Pancreas (tissue), 10 donors: Measurements from ENCODE around the gene LDLRAP1. TPM values are rescaled to one million over a fixed set of nuclear protein-coding genes. Genes with fewer than 3 reads are reported as not detected.
A peak's percentile ranks its signal among the peaks of the same experiment; 100 is the strongest.

Experiments used
- ATAC-seq, 4 donors: fragments of 200-7000 bp; cut with Tn5 transposase; one replicate each; pipeline versions ENCODE4 v1.8.0 to v1.9.1; 2020; ENCODE audit warnings: mild to moderate bottlenecking in 4 of 4, moderate library complexity in 4 of 4
- DNase-seq, 6 donors: peaks; one replicate each; pipeline ENCODE4 v3.0.0-alpha.2; 2020
- FAIRE-seq: peaks from 2 replicates; lab custom pipeline; 2012; peaks lifted over from hg19 to GRCh38; lab: Jason Lieb, UNC
- H3K27ac ChIP-seq, 4 donors: fragments of 200-600 bp; sonication (generic); 1 replicate in 3 of 4; 2 replicates in 1 of 4; pipeline versions ENCODE4 v1.5.0 to v1.8.0; 2020
- H3K27me3 ChIP-seq, 4 donors: fragments of 200-600 bp; one replicate each; pipeline ENCODE4 v1.8.0; 2021
- H3K36me3 ChIP-seq, 3 donors: fragments of 200-600 bp; sonication (generic) in 1 of 3; one replicate each; pipeline versions ENCODE4 v1.5.0 to v1.8.0; 2020 to 2021
- H3K4me1 ChIP-seq, 3 donors: fragments of 200-600 bp; one replicate each; pipeline ENCODE4 v1.8.0; 2021
- H3K4me3 ChIP-seq, 4 donors: fragments of 200-600 bp; sonication (generic) in 2 of 4; one replicate each; pipeline versions ENCODE4 v1.5.0 to v1.8.0; 2020 to 2021
- H3K9me3 ChIP-seq, 4 donors: fragments of 200-600 bp; one replicate each; pipeline ENCODE4 v1.8.0; 2021
- WGBS, 2 donors: extraction: QIAGEN DNeasy Blood & Tissue Kit; methylation state at CpG; one replicate each; pipeline ENCODE4 v1.1.7; 2013; 5-methylcytosine and 5-hydroxymethylcytosine counted together
- intact Hi-C, 3 donors: fragments of 100-400 bp; cut with DNase I; formaldehyde crosslinking; loops; one replicate each; pipeline versions ENCODE4 v1.11.1 to v1.14.2; 2022
- polyA plus RNA-seq, 2 donors: library from polyadenylated mRNA; stranded (reverse); fragments of 200-250 nt; gene quantifications; one replicate each; pipeline ENCODE4 v1.2.3, GENCODE V29; 2013
- total RNA-seq, 6 donors: library from RNA; stranded (reverse); fragmentation: NEBNext Ultra II Directional in 4 of 6; extraction: Animal tissue kit (Norgen Biotek cat#: 25700) in 4 of 6; gene quantifications; one replicate each; pipeline versions ENCODE4 v1.2.1 to v1.2.4, GENCODE V29; 2021 to 2023
- TF ChIP-seq, protein P1 (sequence below), 4 donors: fragments of 200-600 bp; sonication (generic) in 3 of 4; IDR thresholded peaks; one replicate each; pipeline versions ENCODE4 v1.5.0 to v1.8.0; 2021; ENCODE audit warnings: antibody characterized with exemption in 4 of 4
- donor health status: healthy with polysubstance abuse.
- donor health status: DM: no; HTN: no; CAD: no; lungs with moderate emphysema.
- donor health status: DM: no; HTN: no; CAD: no.
- donor health status: control.
- donor health status: control.
- donor health status: Bipolar disorder and iron deficiency.
- donor health status: DM: yes; HTN: yes; CAD: no.
- donor health status: DM: no; HTN: no; CAD: no.
- donor health status: DM: no; HTN: no; CAD: no.
- donor health status: DM: yes; HTN: yes; CAD: no.

The LDLRAP1 gene
- total and polyA plus RNA-seq, 8 donors = 21.0 to 71.9 (median 23.7) TPM

DNA sequence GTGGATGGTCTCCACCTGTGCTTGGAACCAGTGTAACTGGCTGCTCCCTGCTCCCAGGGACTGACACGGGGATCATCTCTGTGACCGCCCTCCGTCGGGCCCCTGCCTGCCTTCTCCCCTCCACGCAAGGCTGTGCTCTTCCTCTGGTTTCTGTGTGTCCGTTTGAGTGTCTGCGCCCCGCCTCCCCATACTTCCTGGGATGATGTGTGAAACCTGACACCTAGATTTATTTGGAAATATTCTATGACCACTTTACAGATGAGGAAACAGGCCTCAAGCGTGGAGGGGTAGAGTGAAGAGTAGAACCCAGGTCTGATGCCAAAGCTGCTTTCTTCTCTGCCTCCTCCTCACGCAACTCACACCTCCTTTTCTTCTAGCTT lies 24.3 kb downstream of the LDLRAP1 start:
- TF ChIP-seq, protein P1, sequence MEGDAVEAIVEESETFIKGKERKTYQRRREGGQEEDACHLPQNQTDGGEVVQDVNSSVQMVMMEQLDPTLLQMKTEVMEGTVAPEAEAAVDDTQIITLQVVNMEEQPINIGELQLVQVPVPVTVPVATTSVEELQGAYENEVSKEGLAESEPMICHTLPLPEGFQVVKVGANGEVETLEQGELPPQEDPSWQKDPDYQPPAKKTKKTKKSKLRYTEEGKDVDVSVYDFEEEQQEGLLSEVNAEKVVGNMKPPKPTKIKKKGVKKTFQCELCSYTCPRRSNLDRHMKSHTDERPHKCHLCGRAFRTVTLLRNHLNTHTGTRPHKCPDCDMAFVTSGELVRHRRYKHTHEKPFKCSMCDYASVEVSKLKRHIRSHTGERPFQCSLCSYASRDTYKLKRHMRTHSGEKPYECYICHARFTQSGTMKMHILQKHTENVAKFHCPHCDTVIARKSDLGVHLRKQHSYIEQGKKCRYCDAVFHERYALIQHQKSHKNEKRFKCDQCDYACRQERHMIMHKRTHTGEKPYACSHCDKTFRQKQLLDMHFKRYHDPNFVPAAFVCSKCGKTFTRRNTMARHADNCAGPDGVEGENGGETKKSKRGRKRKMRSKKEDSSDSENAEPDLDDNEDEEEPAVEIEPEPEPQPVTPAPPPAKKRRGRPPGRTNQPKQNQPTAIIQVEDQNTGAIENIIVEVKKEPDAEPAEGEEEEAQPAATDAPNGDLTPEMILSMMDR (IDR thresholded peaks at IDR 0.05) = no peak
- FAIRE-seq = no peak
- no peak for ATAC-seq
- Histone ChIP-seq H3K4me3 (no peak overlapping the region), H3K4me1 (no peaks in the 10 kb centered on the region), H3K9me3 (no peaks in the 10 kb centered on the region), H3K27me3 (no peaks in the 10 kb centered on the region), H3K36me3 (peaks cover 0 to 24% (median 0%) of the 10 kb centered on the region in 3 donors), H3K27ac (peak overlapping the region in 1 of 4 donors; percentile 41)
- 85 to 86% methylated on average over 10 of the region's 10 CpGs for WGBS, 2 donors
- intact Hi-C loops = no loop called here
- DNase-seq = peak in 1 of 6 donors; percentile 45

- ATAC-seq (peak in 1 of 4 donors; percentile 5), DNase-seq (no peak), FAIRE-seq (no peak)
- H3K4me1 ChIP-seq = no peaks in the 10 kb centered on the region
- peak overlapping the region in 1 of 4 donors; percentile 9 for H3K27ac ChIP-seq
- no peaks in the 10 kb centered on the region for H3K27me3 ChIP-seq
- H3K4me3 ChIP-seq = no peak overlapping the region
- intact Hi-C loops = no loop called here
- 69 to 75% methylated on average over 20 to 21 of the region's 21 CpGs for WGBS, 2 donors
- no peaks in the 10 kb centered on the region for H3K9me3 ChIP-seq
- H3K36me3 ChIP-seq = peaks cover 0 to 21% (median 0%) of the 10 kb centered on the region in 3 donors
- TF ChIP-seq, protein P1 (IDR thresholded peaks at IDR 0.05) = no peak
Measured at GRCh38 chr1:25568090-25568833, 24.9 kb downstream of the LDLRAP1 start.

DNA sequence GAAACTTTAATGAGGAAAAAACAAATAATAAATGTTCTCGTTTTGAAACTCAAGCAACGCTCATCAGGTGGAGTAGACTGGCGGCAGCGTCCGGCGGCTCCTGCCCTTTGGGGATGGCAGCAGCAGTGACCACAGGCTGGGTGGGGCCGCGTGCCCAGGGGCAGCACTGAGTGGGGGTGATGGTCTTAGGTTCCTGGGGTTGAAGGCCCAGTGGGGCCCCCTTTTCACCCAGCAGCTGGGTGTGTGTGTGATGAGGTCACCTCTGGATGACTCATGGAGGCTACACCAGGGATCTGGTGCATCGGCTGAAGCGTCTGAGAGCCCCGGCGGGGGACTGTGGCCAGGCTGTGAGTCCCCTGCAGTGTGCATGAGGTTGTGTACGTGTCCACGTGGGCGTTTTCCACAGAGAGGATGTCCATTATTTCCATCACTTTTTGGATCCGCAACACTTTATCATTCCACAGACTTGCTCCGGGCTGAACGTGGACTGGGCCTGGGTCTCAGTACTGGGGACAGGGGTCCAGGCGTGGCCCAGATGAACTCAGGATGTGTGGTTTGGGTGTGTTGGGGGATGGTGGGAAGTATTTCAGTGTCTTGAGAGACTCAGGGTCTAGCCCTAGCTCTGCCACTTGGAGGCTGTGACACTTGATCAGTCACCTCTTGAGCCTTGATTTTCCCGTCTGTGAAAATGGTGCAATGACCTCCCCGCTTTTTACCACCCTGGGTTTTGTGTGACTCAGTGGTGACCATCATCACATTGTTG lies 25.6 kb downstream of the LDLRAP1 start:
- ATAC-seq (peak in 1 of 4 donors; percentile 31), DNase-seq (peak in 1 of 6 donors; percentile 14), FAIRE-seq (no peak)
- Histone ChIP-seq H3K27ac (peak overlapping the region in 1 of 4 donors; percentile 9), H3K4me3 (no peak overlapping the region), H3K4me1 (no peaks in the 10 kb centered on the region), H3K27me3 (no peaks in the 10 kb centered on the region), H3K36me3 (peaks cover 0 to 15% (median 0%) of the 10 kb centered on the region in 3 donors), H3K9me3 (no peaks in the 10 kb centered on the region)
- 86 to 90% methylated on average over 21 of the region's 21 CpGs for WGBS, 2 donors
- TF ChIP-seq, protein P1 (IDR thresholded peaks at IDR 0.05) = no peak
- intact Hi-C loops = no loop called here

DNA sequence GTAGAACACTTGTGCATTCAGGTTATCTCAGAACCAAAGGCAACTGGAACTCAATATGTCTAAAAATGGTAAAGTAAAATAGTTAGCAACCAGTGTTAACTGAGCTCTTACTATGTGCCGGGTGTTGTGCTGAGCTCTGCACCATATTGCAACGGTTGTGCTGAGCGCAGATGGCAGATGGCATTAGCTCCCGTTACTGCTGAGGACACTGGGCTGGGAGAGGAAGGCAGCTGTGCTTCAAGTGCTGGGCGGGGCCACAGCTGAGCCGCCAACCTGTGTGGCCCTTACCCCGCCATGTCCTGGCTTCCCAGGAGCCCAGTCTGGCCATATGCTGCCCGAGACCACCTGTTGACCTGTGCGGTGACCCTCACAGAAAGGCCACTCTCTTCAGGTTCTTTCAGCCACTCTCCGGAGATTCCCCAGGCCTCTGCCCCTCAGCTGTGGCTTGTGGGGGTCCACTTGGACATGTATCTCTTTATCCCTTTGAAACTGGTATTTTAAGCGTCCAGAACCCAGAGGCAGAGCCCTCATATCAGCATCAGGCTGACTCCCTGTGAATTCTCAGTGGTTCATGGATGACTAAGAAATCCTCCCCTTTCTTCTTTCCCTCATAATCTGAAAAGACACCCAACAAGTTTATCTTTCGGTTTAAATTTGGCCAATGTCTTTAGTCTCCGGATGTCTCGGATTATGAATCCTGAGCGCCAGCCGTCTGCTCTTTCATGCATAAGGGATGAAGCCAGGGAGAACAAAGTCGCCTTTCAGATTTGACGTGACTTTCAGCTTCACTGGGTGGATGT lies 26.4 kb downstream of the LDLRAP1 start:
- Histone ChIP-seq H3K4me3 (no peak overlapping the region), H3K9me3 (no peaks in the 10 kb centered on the region), H3K27ac (no peak overlapping the region), H3K4me1 (no peaks in the 10 kb centered on the region), H3K27me3 (no peaks in the 10 kb centered on the region), H3K36me3 (peaks cover 0 to 8% (median 0%) of the 10 kb centered on the region in 3 donors)
- no peak for ATAC-seq
- 89 to 92% methylated on average over 18 of the region's 18 CpGs for WGBS, 2 donors
- peak in 1 of 6 donors; percentile 9 for DNase-seq
- TF ChIP-seq, protein P1 (IDR thresholded peaks at IDR 0.05) = no peak
- FAIRE-seq = no peak
- intact Hi-C loops = no loop called here
